Measurements from ENCODE around the gene WNT7B.

WNT7B gene

DNA sequence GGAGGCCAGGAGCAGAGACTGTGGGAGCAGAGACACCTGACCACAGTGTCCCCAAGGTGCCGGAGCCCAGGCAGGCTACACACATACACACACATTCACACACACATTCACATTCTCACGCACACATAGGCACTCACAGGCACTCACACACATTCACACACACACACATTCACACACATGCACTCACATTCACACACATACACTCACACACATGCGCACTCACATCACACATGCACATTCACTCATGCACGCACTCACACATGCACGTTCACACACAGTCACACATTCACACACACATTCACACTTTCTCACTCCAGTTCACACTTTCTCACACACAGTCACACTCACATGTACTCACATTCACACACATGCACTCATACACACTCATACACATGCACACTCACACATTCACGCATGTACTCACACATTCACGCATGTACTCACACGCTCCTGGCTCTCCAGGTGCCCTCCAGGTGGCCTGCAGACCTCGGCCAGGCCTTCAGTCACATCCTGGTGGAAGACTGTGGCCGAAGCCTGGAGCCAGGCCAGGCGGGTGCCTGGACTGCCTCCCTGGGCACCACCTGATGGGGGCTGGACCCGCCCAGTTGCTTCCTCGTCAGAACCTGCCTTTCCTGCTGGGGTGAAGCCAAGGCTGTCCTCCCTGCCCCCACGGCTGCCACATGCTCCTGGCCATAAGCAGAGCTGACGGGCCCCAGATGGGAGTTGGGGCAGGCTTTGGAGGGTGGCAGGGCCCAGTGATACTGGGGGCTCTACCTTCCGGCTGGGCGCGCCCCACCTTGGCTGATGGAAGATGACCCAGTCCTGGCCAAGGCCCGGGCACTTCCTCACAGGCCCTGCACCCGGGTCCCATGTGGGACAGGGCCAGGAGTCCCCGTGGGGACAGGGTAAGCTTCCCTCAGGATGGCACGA is 89.5 kb downstream of the WNT7B start:
- no peak for DNase-seq (ENCODE audit: low spot score)

DNA sequence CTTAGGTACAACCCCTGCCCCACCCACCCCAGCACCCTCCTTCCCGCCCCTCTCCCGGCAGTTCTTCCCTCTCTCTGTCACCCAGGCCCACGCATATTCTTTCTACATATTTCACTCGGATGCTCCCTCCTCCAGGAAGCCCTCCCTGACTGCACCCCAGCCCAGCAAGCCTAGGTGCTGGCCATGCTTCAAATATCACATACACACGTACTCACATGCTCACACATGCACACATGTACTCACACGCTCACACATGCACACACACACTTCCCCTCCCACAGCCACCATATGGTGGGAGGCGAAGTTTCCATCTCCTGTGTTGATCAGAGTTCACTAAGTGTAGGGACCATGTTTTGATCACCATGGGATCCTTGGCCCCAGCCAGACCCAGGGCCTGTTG is 90.4 kb downstream of the WNT7B start:
- no peak for DNase-seq (ENCODE audit: low spot score)

DNA sequence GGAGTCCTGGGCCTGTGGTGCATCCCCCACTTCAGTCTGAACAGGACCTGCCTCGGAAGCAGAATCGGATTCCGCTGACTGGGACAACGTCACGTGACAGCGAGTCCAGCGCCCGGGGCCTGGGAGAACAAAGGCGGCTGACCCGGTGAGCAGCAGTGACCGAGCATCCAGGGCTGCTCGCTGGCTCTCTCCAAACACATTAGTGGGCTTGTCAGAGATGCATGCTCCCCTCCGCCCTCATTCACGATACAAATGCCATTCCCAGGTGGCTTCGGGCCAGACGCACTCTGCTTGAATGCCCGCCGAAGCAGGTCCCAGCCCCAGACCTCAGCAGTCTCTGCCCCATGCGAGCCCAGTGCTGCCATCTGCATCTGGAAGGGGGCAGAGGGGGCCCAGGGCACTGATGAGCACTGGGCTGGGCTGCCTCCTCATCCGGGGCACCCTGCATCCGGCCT is 91.0 kb downstream of the WNT7B start:
- DNase-seq (ENCODE audit: low spot score) = no peak

DNA sequence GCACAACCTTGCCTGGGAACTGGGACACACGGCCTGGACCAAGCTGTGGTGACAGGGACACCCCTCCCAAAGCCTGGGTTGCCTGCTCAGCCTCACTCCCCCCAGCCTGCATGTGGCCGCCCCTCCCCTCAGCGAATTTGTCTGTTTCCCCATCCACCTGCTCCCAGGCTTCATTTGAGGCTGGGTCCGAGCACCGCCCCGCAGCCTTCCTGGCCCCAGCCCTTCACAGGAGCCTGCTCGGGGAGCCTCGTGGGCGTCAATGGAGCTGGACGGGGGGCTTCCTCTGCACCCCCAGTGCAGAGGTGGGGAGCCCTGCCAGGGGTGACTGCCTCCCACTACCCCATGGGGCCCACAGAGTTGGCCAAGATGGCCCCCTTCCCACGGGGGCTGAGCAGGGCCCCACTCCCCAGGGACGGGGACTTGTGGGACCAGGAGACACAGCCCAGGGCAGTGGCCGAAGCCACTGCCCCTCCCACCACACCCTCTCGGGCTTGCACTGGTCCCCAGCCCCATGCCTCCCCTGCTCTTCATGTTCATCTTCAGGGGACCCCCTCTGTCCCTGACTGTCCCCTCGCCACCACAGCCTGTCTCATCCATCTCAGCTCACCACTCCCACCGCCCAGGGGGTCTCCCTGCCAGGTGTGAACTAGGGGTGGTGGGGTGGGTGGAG is 91.7 kb downstream of the WNT7B start:
- no peak for DNase-seq (ENCODE audit: low spot score)

DNA sequence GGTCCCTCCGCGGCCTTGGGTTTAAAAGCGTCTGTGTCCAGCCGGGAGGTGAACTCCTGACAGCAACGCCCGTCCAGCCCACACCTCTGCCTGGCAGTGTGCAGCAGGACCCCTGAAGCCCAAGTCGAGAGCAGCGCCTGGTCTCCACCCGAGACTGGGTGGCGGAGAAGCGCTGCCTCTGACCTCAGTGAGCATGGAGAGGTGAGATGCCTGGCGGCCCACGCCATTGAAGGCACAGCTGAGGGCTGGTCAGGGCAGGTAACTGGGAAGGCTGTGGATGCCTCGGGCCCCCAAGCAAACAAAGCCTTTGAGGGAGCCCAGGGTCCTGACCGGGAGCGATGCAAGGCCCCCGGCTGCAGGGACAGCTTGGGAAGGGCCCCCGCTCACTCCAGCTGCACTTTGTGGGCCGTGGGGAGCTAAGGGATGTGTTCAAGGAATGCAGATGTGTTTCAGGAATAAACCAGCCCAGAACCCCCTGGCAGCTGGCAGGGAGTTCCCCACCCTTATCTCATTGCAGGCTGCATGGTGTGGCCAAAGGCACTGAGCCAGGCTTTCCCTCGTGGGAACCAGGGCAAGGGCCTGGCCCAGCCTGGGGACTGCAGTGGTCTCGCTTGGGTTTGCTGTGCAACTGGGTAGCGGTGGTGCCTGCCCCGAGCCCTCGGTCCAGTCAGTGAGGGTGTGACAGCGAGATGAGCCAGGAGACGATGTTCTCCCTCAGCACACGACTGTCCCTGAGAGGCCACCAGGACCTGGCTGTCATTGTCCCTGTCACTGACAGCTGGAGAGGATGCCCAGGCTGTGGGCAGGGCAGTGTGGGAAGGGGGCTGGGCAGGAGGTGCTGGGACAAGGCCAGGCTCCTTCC is 92.5 kb downstream of the WNT7B start:
- no peak for DNase-seq (ENCODE audit: low spot score)

DNA sequence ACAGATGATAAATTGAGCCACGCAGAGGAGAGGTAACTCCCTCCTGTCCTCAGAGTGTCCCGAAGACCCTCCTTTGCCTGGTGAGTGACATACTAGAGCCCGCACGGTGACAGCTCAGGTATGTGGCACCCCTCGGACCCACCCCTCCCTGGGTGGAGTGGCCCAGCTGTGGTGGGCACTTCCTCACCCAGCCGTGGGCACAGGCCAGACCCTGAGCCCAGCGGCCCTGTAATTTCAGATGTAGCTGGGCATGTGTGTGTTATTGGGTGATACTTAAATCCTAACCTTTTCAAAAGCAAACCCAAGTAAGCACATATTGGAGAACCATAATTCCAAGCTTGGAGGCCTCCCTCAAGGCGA is 93.2 kb downstream of the WNT7B start:
- DNase-seq (ENCODE audit: low spot score) = no peak

DNA sequence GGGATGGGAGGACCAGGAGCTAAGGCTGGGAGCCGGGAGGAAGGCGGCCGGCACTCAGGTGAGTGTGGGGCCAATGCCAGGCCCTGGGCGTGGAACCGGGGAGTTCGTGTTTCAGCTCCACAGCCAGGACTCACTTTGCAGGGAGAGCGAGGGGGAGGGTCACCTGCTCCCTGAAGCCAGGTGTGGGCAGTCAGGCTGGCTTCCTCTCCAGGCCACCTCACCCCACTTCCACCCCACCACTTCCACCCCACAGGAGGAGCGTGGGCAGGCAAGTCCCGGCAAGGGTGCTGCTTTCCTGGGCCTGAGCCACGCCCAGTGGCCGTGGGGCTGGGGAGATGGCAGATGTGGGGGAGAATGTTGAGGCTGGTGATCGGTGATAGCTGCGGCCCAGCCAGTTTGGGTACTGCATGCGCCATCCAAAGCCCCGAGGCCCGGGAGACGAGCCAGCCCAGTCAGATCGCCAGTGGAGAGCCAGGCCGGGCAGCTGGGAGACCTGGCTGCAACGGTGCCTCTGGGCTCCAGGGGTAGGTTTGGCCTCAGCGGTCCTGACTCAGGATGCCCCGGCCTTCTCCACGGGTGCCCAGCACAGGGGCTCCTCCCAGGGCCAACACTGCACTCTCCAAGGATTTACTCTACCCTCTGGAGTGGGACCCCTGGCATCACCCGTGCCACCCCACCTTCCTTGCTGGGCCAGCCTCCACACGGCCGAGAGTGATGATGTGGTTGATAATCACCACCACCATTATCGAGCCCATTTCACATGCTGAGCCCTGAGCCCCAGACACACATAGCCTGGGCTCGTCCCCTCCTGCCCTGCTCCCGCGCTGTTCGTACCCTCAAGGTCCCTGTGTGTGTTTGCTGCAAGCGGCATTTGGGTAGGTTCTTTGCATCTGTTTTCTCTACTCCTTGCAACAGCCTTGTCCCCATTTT is 93.8 kb downstream of the WNT7B start:
- no peak for DNase-seq (ENCODE audit: low spot score)

DNA sequence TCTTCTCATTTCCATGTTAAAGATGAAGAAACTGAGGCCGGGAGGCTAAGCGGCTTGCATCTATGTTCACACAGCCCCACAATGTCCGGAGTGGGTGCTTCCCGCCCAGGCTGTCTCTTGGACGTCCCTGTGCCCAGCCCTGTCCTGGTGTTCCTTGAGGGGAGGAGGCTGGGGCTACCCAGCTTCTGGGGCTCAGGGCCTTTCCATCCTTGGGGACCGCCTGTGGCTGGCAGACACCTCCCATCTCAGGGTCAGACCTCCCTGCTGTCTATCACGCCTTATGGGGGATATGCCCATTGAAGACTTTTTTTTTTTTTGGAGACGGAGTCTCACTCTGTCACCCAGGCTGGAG is 95.5 kb downstream of the WNT7B start:
- DNase-seq (ENCODE audit: low spot score) = no peak

DNA sequence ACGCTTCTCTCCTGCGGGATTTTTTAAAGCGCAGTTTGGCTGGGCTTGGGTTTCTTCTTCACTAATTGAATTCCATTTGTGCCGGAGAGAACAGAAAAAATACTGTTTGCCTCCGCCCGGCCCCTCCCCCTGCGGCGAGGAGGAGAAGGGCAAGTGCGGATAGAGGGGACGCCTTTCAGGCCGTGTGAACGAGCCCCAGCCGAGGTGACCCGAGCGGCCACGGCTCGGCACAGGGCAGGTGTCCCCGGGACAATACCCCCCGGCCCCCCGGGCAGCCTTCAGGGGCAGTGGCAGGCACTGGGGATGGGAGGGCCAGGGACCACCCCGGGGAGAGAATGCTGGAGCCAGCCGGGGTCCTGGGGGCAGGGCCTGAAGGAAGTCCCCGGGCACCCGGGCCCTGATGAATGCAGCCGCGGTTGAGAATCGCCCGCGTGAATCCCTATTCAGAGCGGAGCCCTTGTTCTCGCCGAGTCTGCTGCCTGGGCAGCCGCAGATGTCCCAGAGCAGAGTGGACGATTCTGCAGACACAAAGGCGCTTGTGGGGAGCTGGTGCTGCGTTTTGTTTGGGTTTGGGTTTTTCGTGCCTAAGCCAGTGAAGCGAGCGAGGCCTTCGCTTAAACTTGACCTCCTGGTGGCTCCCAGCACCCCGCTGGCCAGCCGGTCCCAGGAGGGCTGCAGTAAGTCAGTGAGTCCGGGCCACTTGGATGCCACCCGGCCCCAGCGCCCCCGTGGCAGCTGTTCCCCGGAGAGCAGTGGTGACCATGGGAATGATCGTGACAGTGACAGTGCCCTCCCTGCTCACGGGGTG is 96.0 kb downstream of the WNT7B start:
- DNase-seq (ENCODE audit: low spot score) = no peak

DNA sequence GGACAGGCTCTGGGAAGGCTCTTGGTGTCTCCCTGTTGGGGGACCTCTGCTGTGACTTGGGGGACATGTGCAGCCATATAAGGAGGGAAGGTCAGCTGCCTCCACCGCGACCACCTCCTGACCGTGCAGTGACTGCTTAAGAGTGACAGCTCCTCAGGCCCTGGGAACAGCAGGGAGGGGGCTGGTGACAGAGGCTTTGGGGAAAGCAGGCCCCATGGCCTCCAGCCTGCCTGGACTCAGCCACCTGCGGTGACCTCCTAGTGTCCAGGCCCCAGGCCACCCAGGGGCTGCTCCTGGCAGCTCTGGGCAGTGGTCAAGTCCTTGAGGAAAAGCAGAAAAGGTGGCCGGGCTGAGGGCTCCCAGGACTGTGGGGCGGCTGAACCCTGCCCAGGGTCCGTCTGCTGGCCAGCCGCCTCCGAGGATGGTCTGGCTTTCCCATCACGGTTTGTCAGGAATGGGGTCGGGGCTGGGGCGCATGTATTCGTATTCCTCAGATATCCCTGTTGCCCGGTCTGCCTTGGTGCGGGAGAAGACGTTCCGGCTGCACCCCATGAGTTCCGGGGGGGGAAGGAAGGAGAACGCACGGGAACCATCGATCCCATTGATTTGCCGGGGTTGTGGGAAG is 96.8 kb downstream of the WNT7B start:
- no peak for DNase-seq (ENCODE audit: low spot score)

DNA sequence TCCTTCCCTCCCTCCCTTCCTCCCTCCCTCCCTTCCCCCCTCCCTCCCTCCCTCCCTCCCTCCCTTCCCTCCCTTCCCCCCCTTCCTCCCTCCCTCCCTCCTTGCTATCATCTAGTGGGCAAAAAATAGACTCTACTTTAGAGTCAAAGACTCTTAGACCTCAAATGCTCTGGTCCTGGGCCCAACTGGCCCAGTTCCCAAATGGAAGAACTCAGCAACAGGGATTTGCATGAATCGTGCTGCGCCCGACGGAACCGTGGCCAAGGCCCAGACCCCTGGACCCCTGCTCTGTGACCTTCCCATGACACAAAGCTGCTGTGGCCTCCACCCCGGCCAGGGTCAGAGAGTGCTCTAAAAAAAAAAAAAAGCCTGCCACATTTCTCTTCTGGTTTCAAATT is 97.4 kb downstream of the WNT7B start:
- no peak for DNase-seq (ENCODE audit: low spot score)

DNA sequence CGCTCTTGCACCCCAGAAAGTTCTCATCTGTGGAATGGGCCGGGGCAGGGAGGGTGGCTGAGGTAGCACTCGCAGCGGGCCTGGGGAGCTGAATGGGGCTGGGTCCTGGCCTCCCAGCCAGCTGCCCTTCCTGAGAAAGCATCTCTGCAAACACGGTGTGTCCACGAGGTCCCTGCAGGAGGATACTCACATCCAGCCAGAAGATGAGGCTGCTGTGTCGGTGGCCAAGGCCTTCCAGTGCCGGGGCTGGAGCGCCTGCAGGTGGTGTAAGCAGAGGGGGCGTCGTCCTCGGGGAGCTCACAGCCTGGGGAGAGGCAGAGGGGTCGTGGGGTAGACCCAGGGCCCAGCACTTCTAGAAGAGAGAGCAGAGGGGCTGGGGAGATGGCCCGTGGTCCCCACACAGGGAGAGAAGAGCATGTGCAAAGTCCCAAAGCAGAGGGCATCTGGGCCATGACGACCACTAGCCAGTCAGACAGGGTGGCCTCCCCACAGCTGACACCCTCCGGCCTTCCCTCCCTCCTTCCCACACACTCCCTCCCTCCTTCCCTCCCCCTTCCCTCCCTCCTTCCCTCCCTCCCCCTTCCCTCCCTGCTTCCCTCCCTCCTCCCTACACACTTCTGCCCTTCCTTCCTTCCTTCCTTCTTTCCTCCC is 97.9 kb downstream of the WNT7B start:
- DNase-seq (ENCODE audit: low spot score) = no peak

DNA sequence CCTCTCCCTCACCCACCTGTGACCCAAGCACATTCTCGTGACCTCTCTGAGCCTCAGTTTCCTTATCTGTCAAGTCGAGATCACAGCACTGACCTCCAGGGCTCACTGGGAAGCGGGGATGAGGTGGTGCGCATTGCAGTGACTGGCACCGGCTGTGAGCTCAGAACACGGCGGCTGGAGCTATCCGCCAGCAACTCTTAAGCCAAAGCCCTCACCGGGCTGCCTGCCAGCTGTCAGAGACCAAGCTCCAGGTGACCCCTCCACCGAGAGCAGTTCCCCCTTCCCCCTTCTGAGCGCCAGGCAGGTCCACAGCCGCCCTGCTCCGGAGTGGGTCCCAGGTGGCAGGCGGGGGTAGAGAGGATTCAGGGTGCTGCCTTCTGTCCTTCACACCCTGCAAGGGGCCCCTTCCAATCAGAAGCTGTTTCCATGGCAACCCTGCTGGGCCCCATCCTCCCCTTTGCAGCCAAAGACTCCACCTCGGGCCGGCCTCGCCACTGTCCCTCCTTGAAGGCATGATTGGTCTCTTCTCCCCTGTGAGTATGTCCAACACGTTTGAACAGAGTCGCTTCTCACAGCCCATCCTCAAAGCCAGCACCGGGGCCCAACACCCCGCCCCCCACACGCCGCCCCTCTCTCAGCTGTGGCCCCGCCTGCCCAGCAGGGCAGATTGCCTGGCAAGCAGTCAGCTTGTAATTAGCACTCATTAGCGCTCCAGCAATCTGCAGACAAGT is 98.7 kb downstream of the WNT7B start:
- DNase-seq (ENCODE audit: low spot score) = no peak

DNA sequence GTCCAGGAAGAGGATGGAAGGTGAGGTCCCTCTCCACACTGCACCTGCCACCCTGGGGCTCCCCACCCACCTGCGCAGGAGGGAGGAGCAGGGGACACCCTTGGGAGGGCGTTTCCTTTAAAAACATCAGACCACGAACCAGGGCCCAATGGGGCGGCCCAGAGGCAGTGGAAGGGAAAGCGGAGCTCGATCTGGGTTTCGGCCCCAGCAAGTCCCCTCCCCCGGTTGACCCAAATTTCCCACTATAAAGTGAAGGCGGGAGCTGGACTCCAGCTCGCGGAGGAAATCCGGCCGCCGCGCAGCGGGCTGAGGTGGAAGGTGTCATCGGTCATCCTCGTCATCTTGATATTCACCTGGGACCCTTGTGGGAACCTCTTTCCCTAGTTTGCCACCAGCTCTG is 99.3 kb downstream of the WNT7B start:
- DNase-seq (ENCODE audit: low spot score) = no peak

DNA sequence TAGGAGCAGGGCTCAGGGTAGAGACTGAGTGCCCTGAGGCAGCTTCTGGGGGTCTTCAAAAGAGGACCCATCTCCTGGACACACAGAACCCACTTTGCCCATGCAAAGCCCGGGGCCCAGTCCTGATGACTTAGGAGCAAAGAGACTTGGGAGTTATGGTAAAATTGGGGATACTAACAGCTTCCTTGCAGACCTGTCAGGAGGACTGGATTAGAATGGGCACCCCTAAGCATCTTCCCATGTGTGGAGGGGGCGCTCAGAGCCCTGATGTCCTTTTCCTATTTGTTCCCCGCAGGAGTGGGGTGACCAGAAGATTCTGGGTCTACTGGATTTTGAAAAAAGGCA is 100.0 kb downstream of the WNT7B start:
- DNase-seq (ENCODE audit: low spot score) = no peak

DNA sequence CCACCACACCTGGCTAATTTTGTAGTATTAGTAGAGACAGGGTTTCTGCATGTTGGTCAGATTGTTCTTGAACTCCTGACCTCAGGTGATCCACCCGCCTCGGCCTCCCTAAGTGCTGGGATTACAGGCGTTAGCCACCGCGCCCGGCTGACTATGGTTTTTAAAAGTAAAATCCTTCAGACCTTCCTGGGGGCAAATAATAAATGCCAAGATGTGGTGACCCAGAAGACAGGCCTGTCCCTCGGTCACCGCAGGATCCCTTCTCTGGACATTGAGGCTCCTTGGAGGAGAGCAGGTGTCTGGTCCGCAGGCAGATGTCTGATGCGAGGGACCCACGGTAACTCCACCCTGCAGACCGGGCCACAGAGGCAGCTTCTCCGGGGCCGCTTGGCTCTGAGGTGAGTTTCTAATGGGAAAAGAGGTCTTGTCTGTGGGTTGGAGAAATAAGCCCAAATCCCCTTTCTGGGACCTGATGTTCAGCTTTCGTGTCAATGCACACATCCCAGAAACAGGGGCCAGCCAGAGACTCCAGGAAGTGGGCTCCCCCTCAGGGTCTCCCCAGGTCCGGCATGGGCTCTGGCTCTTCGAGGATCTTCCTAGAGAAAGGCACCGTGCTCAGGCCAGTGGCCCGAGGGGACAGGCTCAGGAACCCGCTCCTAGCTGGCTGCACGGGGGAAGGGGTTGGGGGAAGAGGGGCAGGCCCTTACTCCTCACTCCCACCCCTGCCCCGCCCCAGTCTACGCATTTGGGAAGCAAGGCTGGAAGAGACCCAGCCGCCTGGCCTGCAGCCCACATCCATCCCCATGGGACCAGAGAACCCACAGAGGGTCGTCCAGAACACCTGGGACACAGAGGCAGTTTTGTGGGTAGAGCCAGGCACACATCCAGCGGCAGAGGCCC is 100.6 kb downstream of the WNT7B start:
- DNase-seq (ENCODE audit: low spot score) = no peak

DNA sequence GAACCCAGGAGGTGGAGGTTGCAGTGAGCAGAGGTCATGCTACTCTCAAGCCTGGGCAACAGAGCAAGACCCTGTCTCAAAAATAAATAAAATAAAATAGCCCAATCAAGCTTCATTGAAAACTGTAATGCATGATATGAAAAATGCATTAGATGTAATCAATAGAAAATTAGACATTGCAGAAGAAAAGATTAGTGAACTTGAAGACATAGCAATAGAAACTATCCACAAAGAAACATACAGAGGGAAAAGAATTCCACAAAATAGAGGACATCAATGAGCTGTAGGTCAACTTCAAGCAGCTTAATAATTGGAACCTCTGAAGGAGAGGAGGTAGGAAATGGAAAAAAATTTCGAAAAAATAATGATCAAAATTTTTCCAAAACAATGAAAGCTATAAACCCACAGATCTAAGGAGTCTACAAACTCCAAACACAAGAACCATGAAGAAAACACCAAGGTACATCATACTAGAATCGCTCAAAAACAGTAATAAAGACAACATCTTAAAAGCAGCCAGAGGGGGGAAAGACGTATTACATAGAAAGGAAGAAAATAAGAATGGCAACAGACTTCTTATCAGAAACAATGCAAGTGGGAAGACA is 104.2 kb downstream of the WNT7B start:
- no peak for DNase-seq (ENCODE audit: low spot score)

DNA sequence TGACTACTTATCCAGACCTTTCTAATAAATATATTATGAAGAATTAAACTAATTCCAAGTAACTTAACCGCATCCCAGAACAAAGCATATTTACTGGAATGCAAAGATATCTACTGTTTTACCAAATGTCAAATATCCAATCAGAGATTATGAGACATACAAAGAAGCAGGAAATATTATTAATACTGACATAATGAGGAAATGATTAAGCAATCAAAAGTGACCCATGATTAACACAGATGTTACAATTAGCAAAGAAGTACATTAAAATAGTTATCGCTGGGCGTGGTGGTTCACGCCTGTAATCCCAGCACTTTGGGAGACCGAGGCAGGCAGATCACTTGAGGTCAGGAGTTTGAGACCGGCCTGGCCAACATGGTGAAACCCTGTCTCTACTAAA is 105.2 kb downstream of the WNT7B start:
- no peak for DNase-seq (ENCODE audit: low spot score)
